Caco-2 (cell line): ENCODE data around the gene TMX4. TPM values are rescaled to one million over a fixed set of nuclear protein-coding genes. Genes with fewer than 3 reads are reported as not detected.

Experiments
- BruUV-seq: library from RNA; stranded (reverse); fragments of 400-500 nt; replicated peaks from 2 replicates; lab custom pipeline; 2021; lab: Mats Ljungman, UMichigan
- CTCF ChIA-PET: fragments of 300-600 bp; sonication (Branson Sonifier 250); formaldehyde crosslinking; loops from one replicate; lab custom pipeline; 2022; ENCODE audit warnings: antibody characterized with exemption; lab: Charles Lee
- POLR2A ChIA-PET: fragments of 300-600 bp; sonication (Branson Sonifier 250); formaldehyde crosslinking; loops from one replicate; lab custom pipeline; 2022; ENCODE audit warnings: antibody characterized with exemption; lab: Charles Lee
- DNase-seq, 2 experiments: peaks; one replicate each; pipeline versions ENCODE4 v3.0.0 to v3.0.0-alpha.2; 2020 to 2022
- H3K27me3 ChIP-seq: replicated peaks from 2 replicates; pipeline ENCODE4 v1.6.0; 2011; ENCODE audit warnings: low read length; ENCODE audit not compliant: control insufficient read depth, insufficient read depth
- H3K36me3 ChIP-seq: 2 replicates; pipeline ENCODE4 v1.5.1; 2011; ENCODE audit warnings: low read length; ENCODE audit not compliant: control insufficient read depth, insufficient read depth
- H3K4me1 ChIP-seq: fragments of 250-450 bp; sonication (Bioruptor Pico); 2 replicates; pipeline ENCODE4 v1.5.1; 2020; ENCODE audit warnings: mild to moderate bottlenecking
- H3K4me3 ChIP-seq: 2 replicates; pipeline ENCODE4 v1.5.1; 2011; ENCODE audit warnings: low read depth, mild to moderate bottlenecking, control low read depth, low read length
- H3K9me3 ChIP-seq: fragments of 250-450 bp; sonication (Bioruptor Pico); 2 replicates; pipeline ENCODE4 v1.5.1; 2020; ENCODE audit warnings: mild to moderate bottlenecking, moderate library complexity
- H3K27ac Mint-ChIP-seq: one replicate; pipeline ENCODE4 v1.8.0; 2022; ENCODE audit warnings: mixed read lengths; ENCODE audit not compliant: unreplicated experiment
- H3K27me3 Mint-ChIP-seq: one replicate; pipeline ENCODE4 v1.8.0; 2022; ENCODE audit warnings: mixed read lengths; ENCODE audit not compliant: insufficient read depth, unreplicated experiment
- H3K36me3 Mint-ChIP-seq: one replicate; pipeline ENCODE4 v1.8.0; 2022; ENCODE audit warnings: mild to moderate bottlenecking, mixed read lengths; ENCODE audit not compliant: insufficient read depth, unreplicated experiment
- H3K4me1 Mint-ChIP-seq: one replicate; pipeline ENCODE4 v1.8.0; 2022; ENCODE audit warnings: low read depth, mixed read lengths; ENCODE audit not compliant: unreplicated experiment
- H3K4me3 Mint-ChIP-seq: one replicate; pipeline ENCODE4 v1.8.0; 2022; ENCODE audit warnings: mild to moderate bottlenecking, moderate library complexity, mixed read lengths; ENCODE audit not compliant: unreplicated experiment
- H3K9me3 Mint-ChIP-seq: one replicate; pipeline ENCODE4 v1.8.0; 2022; ENCODE audit warnings: mixed read lengths; ENCODE audit not compliant: unreplicated experiment
- CTCF ChIP-seq, 2 experiments: fragments of 200-600 bp in 1 of 2; IDR thresholded peaks; 1 replicate in 1 of 2; 2 replicates in 1 of 2; pipeline versions ENCODE4 v1.5.1 to v1.8.0; 2011 to 2022; ENCODE audit warnings: antibody characterized with exemption in 1 of 2, control low read depth in 1 of 2, inconsistent platforms in 1 of 2, low read depth in 1 of 2, low read length in 1 of 2, mild to moderate bottlenecking in 1 of 2, moderate library complexity in 1 of 2; ENCODE audit not compliant: insufficient read depth in 1 of 2, severe bottlenecking in 1 of 2, unreplicated experiment in 1 of 2
- intact Hi-C: fragments of 100-400 bp; cut with micrococcal nuclease; formaldehyde crosslinking; loops from one replicate; pipeline ENCODE4 v1.10.0; 2022; ENCODE audit not compliant: unreplicated experiment
- total RNA-seq: library from RNA; stranded (reverse); gene quantifications from 2 replicates; pipeline ENCODE4 v1.2.3, GENCODE V29; 2022

Gene TMX4
- total RNA-seq, 1 experiment from 2014 or later: 17.0 TPM

- DNase-seq: no peak
- no TSS peak for BruUV-seq
- Histone ChIP-seq H3K9me3 (no peaks in the 10 kb centered on the region), H3K4me3 (no peak overlapping the region), H3K27me3 (no peaks in the 10 kb centered on the region), H3K4me1 (no peaks in the 10 kb centered on the region), H3K36me3 (no peaks in the 10 kb centered on the region)
- Mint-ChIP-seq H3K4me1 (no peaks in the 10 kb centered on the region), H3K4me3 (no peak overlapping the region), H3K9me3 (no peaks in the 10 kb centered on the region), H3K27me3 (no peaks in the 10 kb centered on the region), H3K36me3 (no peaks in the 10 kb centered on the region), H3K27ac (no peak overlapping the region)
- no peak for TF ChIP-seq CTCF (IDR thresholded peaks at IDR 0.05; ENCODE audit: insufficient read depth in 1 of 2, low read depth in 1 of 2, low read length in 1 of 2, severe bottlenecking in 1 of 2, unreplicated experiment in 1 of 2)
- POLR2A ChIA-PET: no interaction called here
- CTCF ChIA-PET: interaction anchor here (1.0 kb wide), 1 partner anchor 715 kb away, joined by 3 read pairs; no protein-coding TSS in a partner anchor
- intact Hi-C loops: no loop called here
Measured at GRCh38 chr20:8007490-8007889, 12.1 kb downstream of the TMX4 start.

- CTCF ChIA-PET: no interaction called here
- H3K9me3 ChIP-seq: no peaks in the 10 kb centered on the region
Measured at GRCh38 chr20:8005575-8006366, 13.8 kb downstream of the TMX4 start.

GRCh38 chr20:8005033-8005432 lies 14.5 kb downstream of the TMX4 start:
- Mint-ChIP-seq H3K27me3 (no peaks in the 10 kb centered on the region), H3K36me3 (no peaks in the 10 kb centered on the region), H3K27ac (no peak overlapping the region), H3K4me1 (peaks cover 8% of the 10 kb centered on the region), H3K9me3 (no peaks in the 10 kb centered on the region), H3K4me3 (no peak overlapping the region)
- CTCF ChIA-PET: no interaction called here
- BruUV-seq: no TSS peak
- no peak for DNase-seq
- no peak overlapping the region for H3K4me3 ChIP-seq
- H3K4me1 ChIP-seq: 0 out of 2 replicates have a peak, but pooled peaks cover 11% of the 10 kb centered on the region
- no peak for TF ChIP-seq CTCF (IDR thresholded peaks at IDR 0.05; ENCODE audit: insufficient read depth in 1 of 2, low read depth in 1 of 2, low read length in 1 of 2, severe bottlenecking in 1 of 2, unreplicated experiment in 1 of 2)
- no peaks in the 10 kb centered on the region for H3K9me3 ChIP-seq
- no peaks in the 10 kb centered on the region for H3K36me3 ChIP-seq
- intact Hi-C loops: no loop called here
- POLR2A ChIA-PET: no interaction called here
- no peaks in the 10 kb centered on the region for H3K27me3 ChIP-seq

More at GRCh38 chr20:8005575-8006366, 13.8 kb downstream of the TMX4 start:
- no peak for TF ChIP-seq CTCF (IDR thresholded peaks at IDR 0.05; ENCODE audit: insufficient read depth in 1 of 2, low read depth in 1 of 2, low read length in 1 of 2, severe bottlenecking in 1 of 2, unreplicated experiment in 1 of 2)
- Histone ChIP-seq H3K4me3 (no peak overlapping the region), H3K36me3 (no peaks in the 10 kb centered on the region), H3K27me3 (no peaks in the 10 kb centered on the region), H3K4me1 (0 out of 2 replicates have a peak, but pooled peaks cover 7% of the 10 kb centered on the region)
- Mint-ChIP-seq H3K27me3 (no peaks in the 10 kb centered on the region), H3K36me3 (no peaks in the 10 kb centered on the region), H3K4me1 (peaks cover 5% of the 10 kb centered on the region), H3K27ac (no peak overlapping the region), H3K4me3 (no peak overlapping the region), H3K9me3 (no peaks in the 10 kb centered on the region)
- intact Hi-C loops: no loop called here
- BruUV-seq: no TSS peak
- POLR2A ChIA-PET: no interaction called here
- no peak for DNase-seq
